ENCODE results near the gene SLC25A38.
"Not testable (repeated sequence)": the region's sequence is repeated elsewhere in the genome, so short reads cannot be mapped to it uniquely, and the experiment has no call there.

SLC25A38 gene, protein sequence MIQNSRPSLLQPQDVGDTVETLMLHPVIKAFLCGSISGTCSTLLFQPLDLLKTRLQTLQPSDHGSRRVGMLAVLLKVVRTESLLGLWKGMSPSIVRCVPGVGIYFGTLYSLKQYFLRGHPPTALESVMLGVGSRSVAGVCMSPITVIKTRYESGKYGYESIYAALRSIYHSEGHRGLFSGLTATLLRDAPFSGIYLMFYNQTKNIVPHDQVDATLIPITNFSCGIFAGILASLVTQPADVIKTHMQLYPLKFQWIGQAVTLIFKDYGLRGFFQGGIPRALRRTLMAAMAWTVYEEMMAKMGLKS
- total RNA-seq = 76.7 to 96.3 reads per million in 2 donors

DNA sequence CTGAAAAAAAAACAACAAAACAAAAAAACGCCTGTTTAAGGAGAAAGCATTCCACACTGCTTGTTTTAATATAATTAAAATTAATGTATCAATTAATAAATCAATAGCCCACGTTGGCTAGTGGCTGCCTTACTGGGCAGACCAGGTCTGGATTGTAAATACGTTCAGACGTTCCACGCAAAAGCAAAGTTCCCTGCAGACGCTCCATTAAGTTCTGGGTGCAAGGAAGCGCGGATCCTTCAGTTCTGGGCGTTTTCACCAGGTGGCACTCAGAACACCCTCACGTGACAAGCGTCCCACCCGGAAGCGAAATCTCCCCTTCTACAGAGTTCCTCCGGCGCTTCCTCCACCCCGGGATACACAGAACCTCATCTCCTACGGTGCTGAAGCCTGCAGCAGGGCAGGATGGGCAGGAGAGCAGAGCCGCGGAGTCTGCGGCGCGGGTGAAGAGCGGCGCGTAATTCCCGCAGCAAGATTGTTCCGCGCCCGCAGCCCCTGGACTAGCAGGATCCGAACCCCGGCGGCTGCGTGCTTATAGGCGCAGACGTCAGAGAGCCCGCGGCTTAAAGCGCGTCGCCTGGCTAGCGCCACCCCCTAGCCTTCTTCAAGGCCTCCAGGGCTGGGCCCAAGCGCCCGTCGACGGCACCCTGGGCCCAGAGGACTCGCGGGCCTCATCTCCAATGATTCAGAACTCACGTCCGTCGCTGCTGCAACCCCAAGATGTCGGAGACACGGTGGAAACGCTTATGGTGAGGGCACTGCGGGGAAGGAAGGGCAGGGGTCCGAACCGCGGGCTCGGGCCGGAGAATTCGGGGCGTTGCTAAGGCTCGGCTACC, at the start of gene SLC25A38:
SLC25A38 (plus strand) TSS at position 326 of the 836 bp plus-strand sequence; CDS start at position 681, 355 bp downstream.
- peak; percentile 66 for DNase-seq

DNA sequence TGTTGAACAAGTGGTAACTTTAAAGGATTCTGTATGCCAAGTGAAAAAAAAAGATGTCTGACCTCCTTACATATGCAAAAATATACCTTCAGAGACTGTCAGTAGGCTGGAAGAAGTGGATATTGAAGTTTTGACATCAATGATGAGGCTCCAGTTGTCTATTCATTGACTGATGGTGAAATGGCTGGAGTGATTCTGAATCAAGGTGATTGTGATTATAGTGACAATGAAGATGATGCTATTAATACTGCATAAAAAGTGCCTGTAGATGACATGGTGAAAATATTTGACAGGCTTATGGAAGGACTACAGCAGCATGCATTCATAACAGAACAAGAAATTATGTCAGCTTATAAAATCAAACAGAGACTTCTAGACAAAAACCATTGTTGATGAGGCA, 49.6 kb upstream of the SLC25A38 start:
- no peak for DNase-seq

DNA sequence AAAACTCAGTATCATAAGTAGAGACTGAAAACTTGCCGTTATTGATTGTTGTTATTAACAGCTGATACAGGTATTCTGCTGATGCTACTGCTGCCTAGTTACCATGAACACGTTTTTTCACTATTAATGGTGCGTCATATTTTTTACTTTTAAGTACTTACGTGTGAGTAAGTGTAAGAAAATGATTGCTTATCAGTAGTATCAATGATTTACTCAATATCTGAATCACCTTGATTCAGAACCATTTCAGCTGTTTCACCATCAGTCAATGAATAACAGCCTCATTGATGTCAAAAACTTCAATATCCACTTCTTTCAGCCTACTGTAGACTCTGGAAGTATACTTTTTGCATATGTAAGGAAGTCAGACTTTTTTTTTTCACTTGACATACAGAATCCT, 49.0 kb upstream of the SLC25A38 start:
- no peak for DNase-seq

DNA sequence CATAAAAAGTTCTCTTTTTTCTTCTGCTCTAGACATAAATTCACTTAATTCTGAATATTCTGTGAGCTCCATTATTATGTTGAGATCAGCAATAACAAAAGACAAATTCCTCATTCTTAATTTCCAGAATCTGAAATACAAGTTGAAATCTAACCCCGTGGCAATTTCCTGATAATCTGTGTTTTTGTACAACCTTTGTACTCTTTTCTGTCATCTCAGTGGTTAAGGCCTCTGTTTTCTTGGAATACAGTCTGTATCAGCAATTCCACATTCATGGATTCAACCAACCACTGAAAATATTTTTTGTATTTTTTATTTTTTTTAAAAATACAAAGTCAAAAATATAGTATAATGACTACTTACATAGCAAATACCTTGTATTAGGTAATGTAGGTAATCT, 45.0 kb upstream of the SLC25A38 start:
- no peak for DNase-seq

DNA sequence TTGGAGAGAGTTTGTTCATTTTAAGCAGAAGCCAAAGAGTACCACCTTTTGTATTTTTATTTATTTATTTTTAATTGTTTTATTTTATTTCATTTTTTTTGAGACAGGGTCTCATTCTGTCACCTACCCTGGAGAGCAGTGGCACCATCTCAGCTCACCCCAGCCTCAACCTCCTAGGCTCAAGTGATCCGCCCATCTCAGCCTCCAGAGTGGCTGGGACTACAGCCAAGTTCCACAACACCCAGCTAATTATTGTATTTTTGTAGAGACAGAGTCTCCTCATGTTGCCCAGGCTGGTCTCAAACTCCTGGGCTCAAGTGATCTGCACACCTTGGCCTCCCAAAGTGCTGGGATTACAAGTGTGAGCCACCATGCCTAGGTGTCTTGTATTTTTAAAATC, 44.1 kb upstream of the SLC25A38 start:
- no peak for DNase-seq

DNA sequence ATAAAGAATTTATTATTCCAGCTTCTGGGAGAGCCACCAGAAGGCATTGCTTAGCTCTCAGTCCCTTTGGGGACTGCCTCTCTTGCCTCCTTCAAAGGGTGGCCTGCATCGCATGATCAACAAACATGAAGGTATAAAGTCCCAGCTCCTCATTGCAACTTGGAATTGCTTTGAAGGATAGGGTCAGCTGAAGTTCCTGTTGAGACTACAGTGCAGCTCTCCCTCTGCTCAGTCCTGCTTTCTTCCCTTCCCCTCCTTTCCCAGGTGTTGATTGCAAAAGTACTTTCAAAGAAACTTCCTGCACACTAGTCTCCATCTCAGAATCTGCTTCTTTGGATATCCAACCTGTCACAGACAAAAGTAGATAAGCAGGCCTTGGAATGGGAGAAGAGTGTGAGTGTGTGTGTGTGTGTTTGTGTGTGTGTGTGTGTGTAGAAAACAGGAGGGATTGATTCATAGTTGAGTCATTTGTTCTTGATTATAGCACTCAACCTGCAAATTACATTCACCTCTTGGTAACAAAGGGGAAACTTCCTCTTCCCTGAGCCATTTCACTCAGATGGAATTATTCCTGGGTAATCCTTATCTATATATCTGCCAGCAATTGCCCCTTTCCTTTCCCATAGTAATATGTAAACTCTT, 40.0 kb upstream of the SLC25A38 start:
- no peak for DNase-seq

DNA sequence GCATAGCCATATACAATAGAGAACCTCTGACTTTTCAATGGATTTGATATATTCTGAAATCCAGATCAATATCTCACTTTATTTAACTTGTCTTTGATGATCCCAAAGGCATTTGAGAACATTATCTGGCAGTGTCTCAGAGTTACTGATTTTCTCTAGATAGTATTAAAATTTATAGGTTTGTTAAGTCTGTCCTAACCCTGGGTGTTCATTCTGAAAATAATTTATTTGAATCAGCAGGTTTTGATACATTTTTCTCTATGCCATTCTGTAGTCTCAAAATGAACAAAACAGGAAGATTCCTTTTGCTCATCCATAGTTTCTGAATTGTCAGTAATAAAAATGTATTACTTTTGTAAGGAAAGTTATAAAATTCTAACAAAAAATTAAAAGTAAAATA, 39.4 kb upstream of the SLC25A38 start:
- no peak for DNase-seq

DNA sequence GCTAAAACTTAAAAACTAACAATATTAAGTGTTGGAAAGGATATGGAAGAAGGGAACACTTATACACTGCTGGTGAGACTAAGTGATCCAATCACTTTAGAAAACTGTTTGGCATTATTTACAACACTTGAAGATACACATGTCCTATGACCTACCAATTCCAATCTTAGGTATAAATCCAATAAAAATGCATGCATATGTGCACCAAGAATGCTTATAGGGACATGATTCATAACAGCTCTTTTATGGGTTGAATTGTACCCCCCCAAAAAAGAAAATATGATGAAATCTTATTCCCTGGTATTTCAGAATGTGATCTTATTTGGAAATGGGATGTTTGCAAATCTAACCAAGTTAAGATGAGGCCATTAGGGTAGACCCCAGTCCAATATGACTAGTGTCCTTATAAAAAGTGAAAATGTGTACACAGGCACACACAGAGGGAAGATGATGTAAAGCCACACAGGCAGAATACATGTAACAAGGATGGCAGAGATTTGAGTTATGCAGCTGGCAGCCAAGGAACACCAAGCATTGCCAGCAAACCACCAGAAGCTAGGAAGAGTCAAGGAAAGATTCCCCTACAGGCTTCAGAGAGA, 38.3 kb upstream of the SLC25A38 start:
- no peak for DNase-seq

DNA sequence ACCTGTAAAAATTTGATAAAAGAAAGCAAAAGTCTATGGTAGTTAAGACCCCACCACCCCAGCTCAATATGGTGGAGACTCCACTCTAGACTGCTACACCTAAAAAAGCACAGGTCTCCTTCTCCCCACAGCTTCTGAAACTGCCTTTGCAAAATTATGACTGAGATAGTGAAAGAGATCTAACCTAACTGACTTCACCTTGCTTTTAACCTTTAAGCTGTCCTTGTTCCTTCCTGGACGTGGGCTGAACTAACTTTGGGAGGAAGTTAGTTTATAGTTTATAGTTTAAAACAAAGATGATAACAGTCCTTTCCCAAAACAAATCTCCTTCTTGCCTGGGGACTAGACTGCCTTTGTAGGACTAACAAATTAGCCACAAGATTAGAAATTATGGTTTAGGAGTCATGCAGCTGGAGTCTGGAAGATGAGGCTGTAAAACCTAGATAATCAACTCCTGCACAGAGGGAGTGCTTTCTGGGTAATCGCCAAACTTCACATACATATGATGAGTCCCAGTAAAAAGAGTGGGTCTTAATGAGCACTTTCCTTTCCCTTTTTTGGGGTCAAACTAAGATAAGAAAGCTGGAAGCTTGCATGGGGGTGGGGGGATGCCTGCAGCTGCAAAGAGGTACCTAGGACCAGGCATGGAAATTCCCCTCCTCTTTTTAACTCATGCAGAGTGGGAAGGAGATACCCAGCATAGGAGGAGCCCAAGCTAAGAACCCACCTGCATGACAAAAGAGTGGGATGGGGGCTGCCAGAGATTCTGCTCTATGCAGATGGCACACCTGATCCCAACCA, 36.2 kb upstream of the SLC25A38 start:
- no peak for DNase-seq

DNA sequence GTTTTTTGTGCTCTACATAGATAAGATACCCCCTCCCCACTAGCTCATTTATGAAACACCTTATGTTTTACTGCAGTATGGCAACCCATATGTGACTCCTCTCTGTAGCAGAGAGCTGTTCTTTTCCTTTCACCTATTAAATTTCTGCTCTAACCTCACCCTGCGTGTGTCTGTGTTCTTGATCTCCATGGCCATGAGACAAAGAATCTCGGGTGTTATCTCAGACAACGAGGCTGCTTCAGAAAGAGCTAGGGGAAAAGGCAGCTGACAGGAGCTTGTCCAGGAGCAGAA, 35.6 kb upstream of the SLC25A38 start:
- no peak for DNase-seq

DNA sequence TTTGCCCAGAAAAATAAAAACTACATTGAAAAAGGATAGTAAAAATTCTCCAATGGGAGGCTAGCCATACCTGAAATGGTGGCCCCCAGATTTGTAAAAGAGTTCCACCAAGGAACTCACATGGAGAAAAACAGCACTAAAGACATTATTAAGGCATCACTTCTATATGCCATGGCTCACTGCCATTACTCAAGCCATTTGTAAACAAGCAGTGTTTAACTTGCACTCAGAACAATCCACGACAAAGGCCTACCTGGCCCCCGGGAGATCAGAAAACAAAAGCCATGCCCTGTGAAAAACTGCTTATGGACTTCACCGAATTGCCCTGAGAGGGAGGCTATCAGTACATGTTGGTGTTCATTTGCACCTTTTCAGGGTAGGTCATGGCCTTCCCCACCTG, 34.1 kb upstream of the SLC25A38 start:
- DNase-seq = no peak

DNA sequence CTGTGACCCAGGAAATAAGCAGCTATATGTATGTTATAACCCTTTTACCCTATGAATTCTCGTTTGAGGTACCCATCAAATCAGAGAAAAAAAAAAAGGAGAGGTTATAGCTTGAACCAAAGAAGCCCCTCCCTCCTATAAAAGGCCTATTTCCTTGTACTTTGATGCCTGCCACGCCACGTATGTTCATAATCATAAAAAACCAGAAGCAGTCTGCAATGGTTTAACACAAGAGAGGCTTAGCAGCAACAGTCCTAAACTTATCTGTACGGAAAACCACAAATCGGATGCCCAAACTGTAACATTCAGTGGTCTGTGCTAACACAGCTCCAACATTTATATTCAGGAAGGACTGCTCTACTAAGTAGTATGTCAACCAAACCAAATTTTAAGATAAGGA, 32.5 kb upstream of the SLC25A38 start:
- no peak for DNase-seq

DNA sequence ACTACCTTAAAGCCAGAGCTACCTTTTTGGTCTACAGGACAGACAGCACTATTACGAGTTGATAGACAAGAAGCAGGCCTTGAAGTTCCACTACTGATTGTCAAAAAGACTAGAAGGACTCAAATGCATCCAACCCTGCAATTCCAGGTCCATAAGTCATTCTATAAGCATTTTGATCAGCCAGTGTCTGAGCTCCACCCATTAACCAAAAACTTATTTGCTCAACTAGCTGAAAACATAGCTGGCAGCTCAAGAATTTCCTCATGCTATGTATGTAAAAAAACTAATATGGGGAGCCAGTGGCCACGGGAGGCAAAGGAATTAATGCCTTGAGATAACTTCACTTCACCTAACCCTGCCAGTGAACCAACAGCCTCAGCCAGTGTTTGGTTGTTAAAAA, 32.0 kb upstream of the SLC25A38 start:
- DNase-seq = not testable (repeated sequence)

DNA sequence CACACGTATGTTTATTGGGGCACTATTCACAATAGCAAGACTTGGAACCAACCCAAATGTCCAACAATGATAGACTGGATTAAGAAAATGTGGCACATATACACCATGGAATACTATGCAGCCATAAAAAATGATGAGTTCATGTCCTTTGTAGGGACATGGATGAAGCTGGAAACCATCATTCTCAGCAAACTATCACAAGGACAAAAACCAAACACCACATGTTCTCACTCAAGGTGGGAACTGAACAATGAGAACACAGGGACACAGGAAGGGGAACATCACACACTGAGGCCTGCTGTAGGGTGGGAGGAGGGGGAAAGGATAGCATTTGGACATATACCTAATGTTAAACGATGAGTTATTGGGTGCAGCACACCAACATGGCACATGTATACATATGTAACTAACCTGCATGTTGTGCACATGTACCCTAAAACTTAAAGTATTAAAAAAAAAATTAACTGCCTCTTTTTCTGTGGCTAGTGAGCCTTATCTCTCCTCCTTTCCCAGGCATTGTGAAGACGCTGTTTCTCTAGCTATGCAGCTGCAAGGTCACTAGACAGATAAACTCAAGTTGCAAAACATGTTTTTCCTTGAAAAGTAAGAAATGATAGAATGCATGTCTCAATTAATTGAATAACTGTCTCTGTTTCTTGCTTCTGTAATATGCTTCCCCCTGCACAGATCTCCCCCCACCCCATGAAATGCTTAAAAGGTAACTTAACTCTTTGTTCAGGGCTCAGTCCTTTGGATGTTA, 29.8 kb upstream of the SLC25A38 start:
- DNase-seq = not testable (repeated sequence)

DNA sequence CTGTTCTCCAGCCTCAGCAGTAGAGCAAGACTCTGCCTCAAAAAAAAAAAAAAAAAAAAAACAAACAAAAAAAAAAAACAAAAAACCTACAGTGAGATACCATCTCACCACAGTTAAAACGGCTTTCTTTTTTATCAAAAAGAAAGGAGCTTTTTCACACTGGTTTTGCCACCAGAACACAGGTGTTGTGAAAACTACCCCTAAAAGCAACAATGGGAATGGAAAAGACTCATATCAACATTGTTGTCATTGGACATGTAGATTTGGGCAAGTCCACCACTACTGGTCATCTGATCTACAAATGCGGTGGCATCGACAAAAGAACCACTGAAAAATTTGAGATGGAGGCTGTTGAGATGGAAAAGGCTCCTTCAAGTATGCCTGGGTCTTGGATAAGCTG, 24.8 kb upstream of the SLC25A38 start:
- DNase-seq = no peak

DNA sequence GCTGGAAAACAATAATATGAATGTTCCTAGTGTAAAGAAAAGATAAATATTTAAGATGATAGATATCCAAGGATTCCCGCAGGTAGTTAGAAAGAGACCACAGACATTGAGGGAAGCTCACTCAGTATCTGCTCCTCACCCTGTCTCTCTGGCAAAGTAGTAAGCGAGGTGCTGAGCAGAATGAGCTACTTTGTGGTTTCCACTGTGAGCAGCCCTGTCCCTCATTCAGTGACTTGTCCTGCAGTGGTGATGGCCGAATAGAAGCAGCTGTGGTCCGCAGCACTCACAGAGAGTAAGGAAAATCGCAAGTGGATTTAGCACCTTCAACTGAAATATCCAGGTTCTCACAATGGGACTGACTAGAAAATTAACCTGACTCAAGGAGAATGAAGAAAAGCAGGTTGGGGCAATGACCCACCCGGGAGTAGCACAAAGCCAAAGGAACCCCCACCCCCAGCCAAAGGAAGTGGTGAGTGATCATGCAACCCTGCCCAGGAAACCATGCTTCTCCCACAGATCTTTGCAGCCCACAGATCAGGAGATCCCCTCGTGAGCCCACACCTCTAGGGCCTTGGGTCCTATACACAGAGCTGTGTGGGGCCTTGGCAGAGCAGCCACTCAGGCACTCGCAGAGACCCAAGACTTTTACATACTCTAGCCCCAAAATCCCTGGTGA, 21.8 kb upstream of the SLC25A38 start:
- DNase-seq = peak; percentile 22

DNA sequence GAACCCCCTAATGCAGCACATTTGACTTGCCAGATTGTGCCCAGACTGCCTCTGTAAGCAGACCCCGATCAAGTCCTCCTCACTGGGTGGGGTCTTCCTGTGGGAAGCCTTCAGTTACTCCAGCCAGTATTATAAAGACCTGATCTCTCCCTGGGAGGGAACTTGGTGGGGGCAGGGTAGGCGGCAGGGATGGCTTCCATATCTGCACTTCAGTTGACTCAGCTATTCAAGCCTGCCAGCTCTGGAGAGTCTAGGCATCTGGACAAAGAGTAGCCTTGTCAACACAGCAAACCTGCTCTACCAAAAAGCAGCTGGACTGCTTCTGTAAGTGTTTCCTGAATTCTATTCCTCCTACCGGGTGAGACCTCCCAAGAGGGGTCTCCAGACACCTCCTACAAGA, 21.0 kb upstream of the SLC25A38 start:
- no peak for DNase-seq

DNA sequence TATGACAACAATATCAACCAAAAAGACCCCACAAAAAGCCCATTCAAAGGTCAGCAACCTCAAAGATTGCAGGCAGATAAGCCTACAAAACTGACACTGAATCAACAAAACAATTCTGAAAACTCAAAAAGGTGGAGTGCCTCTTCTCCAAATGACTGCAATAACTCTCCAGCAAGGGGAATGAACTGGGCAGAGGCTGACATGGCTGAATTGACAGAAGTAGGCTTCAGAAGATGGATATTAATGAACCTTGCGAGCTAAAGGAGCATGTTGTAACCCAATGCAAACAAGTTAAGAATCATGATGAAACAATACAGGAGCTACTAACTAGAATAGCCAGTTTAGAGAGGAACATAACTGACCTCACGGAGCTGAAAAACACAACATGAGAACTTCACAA, 20.4 kb upstream of the SLC25A38 start:
- DNase-seq = no peak

DNA sequence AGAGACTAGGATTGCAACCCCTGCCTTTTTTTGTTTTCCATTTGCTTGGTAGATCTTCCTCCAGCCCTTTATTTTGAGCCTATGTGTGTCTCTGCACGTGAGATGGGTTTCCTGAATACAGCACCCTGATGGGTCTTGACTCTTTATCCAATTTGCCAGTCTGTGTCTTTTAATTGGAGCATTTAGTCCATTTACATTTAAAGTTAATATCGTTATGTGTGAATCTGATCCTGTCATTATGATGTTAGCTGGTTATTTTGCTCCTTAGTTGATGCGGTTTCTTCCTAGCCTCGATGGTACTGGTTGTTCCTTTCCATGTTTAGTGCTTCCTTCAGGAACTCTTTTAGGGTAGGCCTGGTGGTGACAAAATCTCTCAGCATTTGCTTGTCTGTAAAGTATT, 12.7 kb upstream of the SLC25A38 start:
- DNase-seq = not testable (repeated sequence)

DNA sequence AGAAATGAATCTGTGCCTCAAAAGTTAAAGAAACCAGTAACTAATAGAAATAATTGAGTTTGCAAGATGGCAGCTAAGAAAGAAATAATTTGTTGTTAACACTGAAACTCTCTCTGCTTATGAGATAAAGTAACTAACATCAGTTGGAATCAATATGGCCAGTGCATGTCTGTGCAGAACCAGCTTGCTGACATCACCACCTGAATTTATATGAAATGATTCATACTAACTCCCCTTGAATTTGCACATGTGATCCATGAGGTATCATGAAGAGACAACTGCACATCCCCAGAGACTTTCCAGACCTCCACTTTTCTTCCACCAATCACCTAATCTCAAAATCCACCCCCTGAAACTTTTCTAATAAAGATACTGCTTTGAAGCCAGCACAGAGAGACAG, 10.3 kb upstream of the SLC25A38 start:
- no peak for DNase-seq

DNA sequence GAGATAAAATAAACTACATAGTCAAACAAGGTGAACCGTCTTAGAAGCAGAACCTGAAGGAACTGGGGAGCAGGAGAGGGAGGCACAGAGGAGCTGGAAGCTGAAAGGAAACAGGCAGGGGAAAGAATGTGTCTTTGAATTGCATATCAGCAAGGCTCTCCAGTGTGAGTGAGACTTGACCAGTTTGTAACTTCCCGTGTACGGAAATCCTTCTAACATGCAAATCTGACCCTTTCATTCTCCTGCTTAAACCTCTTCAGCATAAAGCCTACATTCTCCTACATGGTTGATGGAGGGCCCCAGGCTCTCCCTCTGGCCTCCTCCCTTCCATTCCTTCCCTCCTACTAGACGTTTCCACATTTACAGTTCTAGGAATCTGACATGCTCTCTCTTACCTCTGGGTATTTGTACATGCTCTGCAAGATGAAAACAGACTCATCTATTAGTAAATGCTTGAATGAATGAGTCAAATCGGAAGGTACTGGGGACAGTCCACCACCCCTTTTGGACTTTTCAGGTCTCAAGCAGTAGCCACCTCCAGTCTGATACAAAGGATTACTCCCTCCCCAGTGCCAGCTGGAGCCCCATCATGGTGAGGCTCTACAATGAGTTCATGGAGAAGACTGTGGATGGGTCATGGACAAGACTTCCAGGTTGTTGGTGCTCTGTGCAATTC, 6.1 kb upstream of the SLC25A38 start:
- no peak for DNase-seq
